ENCODE measurements around the gene PKHD1.

DNA sequence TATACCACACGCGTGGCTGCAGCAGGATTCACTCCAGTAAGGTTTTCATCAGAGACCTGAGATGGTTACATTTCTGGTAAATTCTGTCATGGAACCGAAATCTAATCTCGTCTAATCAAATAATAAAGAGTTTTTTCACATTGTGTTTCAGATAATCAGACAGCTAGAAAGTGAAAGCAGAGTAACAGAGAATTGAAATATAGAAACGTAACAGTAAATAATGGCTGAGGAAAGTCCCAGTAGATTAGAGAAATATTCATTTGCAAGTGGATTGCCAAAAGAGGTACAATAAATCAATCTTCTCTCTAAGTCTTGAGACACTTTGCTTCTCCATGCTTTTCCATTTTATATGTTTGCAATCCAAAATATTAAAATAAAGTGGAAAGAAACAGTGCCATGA, 42.4 kb downstream of the PKHD1 start:
- TF ChIP-seq, protein P1, sequence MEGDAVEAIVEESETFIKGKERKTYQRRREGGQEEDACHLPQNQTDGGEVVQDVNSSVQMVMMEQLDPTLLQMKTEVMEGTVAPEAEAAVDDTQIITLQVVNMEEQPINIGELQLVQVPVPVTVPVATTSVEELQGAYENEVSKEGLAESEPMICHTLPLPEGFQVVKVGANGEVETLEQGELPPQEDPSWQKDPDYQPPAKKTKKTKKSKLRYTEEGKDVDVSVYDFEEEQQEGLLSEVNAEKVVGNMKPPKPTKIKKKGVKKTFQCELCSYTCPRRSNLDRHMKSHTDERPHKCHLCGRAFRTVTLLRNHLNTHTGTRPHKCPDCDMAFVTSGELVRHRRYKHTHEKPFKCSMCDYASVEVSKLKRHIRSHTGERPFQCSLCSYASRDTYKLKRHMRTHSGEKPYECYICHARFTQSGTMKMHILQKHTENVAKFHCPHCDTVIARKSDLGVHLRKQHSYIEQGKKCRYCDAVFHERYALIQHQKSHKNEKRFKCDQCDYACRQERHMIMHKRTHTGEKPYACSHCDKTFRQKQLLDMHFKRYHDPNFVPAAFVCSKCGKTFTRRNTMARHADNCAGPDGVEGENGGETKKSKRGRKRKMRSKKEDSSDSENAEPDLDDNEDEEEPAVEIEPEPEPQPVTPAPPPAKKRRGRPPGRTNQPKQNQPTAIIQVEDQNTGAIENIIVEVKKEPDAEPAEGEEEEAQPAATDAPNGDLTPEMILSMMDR (IDR thresholded peaks at IDR 0.05), result no peak
- TF ChIP-seq POLR2A (IDR thresholded peaks at IDR 0.05), result no peak

Measured in adrenal gland (tissue), 5 donors.